PC-9 (cell line): ENCODE results near the gene SMPDL3B.

Experiments used
- EZH2 ChIP-seq: fragments of 200-600 bp; sonication (generic); IDR thresholded peaks from 2 replicates; pipeline ENCODE4 v1.8.0; 2017; ENCODE audit warnings: antibody characterized with exemption, low read depth
- TF ChIP-seq, protein P1 (sequence below): fragments of 200-600 bp; sonication (generic); conservative IDR thresholded peaks from 2 replicates; pipeline ENCODE4 v1.6.1; 2017; ENCODE audit warnings: mixed run types, antibody characterized with exemption, mild to moderate bottlenecking, moderate library complexity

DNA sequence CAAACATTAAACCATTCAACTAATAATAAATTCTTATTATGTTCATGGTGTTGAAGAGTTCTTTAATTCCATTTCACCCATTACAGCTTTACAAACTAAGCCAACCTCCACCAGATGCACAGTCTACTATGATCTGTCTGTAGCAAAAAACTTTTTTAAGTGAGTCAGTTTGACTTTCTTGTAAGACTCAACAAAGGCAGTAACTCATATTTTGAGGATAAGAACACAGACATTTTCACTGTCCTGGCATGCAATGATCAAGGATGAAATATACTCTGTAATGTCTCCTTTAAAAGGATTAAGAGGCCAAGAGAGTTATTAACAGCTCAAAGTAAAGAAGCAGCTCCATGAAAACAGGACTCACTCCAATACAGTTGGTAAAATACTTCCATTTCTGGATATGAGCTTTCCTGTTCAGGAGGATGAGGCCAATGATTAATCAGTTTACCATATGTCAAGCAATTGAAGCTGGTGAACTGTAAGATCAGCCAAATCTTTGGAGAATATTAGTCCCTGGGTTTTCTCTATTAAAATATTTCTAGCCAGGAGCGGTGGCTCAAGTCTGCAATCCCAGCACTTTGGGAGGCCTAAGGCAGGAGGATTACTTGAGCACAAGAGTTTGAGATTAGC, 45.5 kb downstream of the SMPDL3B start:
- TF ChIP-seq, protein P1, sequence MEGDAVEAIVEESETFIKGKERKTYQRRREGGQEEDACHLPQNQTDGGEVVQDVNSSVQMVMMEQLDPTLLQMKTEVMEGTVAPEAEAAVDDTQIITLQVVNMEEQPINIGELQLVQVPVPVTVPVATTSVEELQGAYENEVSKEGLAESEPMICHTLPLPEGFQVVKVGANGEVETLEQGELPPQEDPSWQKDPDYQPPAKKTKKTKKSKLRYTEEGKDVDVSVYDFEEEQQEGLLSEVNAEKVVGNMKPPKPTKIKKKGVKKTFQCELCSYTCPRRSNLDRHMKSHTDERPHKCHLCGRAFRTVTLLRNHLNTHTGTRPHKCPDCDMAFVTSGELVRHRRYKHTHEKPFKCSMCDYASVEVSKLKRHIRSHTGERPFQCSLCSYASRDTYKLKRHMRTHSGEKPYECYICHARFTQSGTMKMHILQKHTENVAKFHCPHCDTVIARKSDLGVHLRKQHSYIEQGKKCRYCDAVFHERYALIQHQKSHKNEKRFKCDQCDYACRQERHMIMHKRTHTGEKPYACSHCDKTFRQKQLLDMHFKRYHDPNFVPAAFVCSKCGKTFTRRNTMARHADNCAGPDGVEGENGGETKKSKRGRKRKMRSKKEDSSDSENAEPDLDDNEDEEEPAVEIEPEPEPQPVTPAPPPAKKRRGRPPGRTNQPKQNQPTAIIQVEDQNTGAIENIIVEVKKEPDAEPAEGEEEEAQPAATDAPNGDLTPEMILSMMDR = no peak
- no peak for TF ChIP-seq EZH2
